ENCODE results near the gene JAK2. TPM values are rescaled to one million over a fixed set of nuclear protein-coding genes. Genes with fewer than 3 reads are reported as not detected.
"Not testable (repeated sequence)": the region's sequence is repeated elsewhere in the genome, so short reads cannot be mapped to it uniquely, and the experiment has no call there.

The JAK2 gene
- total and polyA plus RNA-seq, 9 of the 15 experiments (the other 6 are each of a cell fraction or from before 2014, with no cell fraction given): 4.7 to 23.4 (median 15.3) TPM

GRCh38 chr9:5031941-5032340, 46.9 kb downstream of the JAK2 start:
- H3K4me2 ChIP-seq (ENCODE audit: insufficient read depth, low read length); ATAC-seq; H3K9me1 ChIP-seq (ENCODE audit: control insufficient read depth, insufficient read depth, low read length); POLR2A ChIA-PET; FAIRE-seq; BruUV-seq (replicated peaks); H3K9ac ChIP-seq (ENCODE audit: insufficient read depth in 1 of 2, low read depth in 2 of 2, low read length in 2 of 2); H3K4me3 ChIP-seq; in situ Hi-C loops (cut with MboI); H3K27me3 ChIP-seq (ENCODE audit: control insufficient read depth in 2 of 2, insufficient read depth in 2 of 2, low read length in 2 of 2); H3K9me3 ChIP-seq (replicated peaks; ENCODE audit: control insufficient read depth, insufficient read depth, low read depth, low read length); CTCF ChIA-PET (ENCODE audit: low intra/inter-chr PET ratio); H3K4me1 ChIP-seq (replicated peaks in 1 of 2; ENCODE audit: control insufficient read depth in 2 of 2, insufficient read depth in 2 of 2, low read length in 2 of 2); DNase-seq (ENCODE audit: extremely low read depth in 1 of 4, low spot score in 3 of 4); H4K20me1 ChIP-seq (replicated peaks; ENCODE audit: control insufficient read depth, insufficient read depth, low read length); H3K27ac ChIP-seq (ENCODE audit: extremely low read depth, low read depth, low read length); intact Hi-C loops (cut with micrococcal nuclease); H2AFZ ChIP-seq (ENCODE audit: low read depth, low read length): not testable (repeated sequence)
- Histone ChIP-seq H3K79me2 (ENCODE audit: control insufficient read depth, insufficient read depth, low read length) (peaks cover 10% of the 10 kb centered on the region), H3K36me3 (ENCODE audit: control insufficient read depth, insufficient read depth, low read length) (peaks cover 49% of the 10 kb centered on the region)
- peak; percentile 71; the same call in 1 of the 2 replicates for TF ChIP-seq ZBTB33 (CRISPR knock-in tag; IDR thresholded peaks at IDR 0.05)
- WGBS (ENCODE audit: insufficient coverage, low coverage, missing lambda C conversion rate): 98% methylated on average over 9 of the region's 19 CpGs

- ATAC-seq: no peak
- Histone ChIP-seq H3K36me3 (ENCODE audit: control insufficient read depth, insufficient read depth, low read length) (peaks cover 57% of the 10 kb centered on the region), H4K20me1 (replicated peaks; ENCODE audit: control insufficient read depth, insufficient read depth, low read length) (no peaks in the 10 kb centered on the region), H3K9me3 (replicated peaks; ENCODE audit: control insufficient read depth, insufficient read depth, low read depth, low read length) (peaks cover 8% of the 10 kb centered on the region), H3K4me2 (ENCODE audit: insufficient read depth, low read length) (no peak overlapping the region), H3K9me1 (ENCODE audit: control insufficient read depth, insufficient read depth, low read length) (peaks cover 3% of the 10 kb centered on the region), H3K79me2 (ENCODE audit: control insufficient read depth, insufficient read depth, low read length) (no peaks in the 10 kb centered on the region; the same call in none of the 3 replicates), H3K4me3 (no peak overlapping the region), H3K27me3 (ENCODE audit: control insufficient read depth in 2 of 2, insufficient read depth in 2 of 2, low read length in 2 of 2) (no peaks in the 10 kb centered on the region), H2AFZ (ENCODE audit: low read depth, low read length) (no peak overlapping the region), H3K27ac (ENCODE audit: extremely low read depth, low read depth, low read length) (no peak overlapping the region), H3K9ac (ENCODE audit: insufficient read depth in 1 of 2, low read depth in 2 of 2, low read length in 2 of 2) (no peak overlapping the region), H3K4me1 (replicated peaks in 1 of 2; ENCODE audit: control insufficient read depth in 2 of 2, insufficient read depth in 2 of 2, low read length in 2 of 2) (peaks cover 0 to 7% of the 10 kb centered on the region in 2 experiments; a peak in 2 of 5 replicates)
- FAIRE-seq: no peak
- over 99% methylated on average over 21 of the region's 47 CpGs for WGBS (ENCODE audit: insufficient coverage, low coverage, missing lambda C conversion rate)
- in situ Hi-C loops (cut with MboI) (no loop called here), intact Hi-C loops (cut with micrococcal nuclease) (no loop called here)
- CTCF ChIA-PET (ENCODE audit: low intra/inter-chr PET ratio): no interaction called here
- DNase-seq (ENCODE audit: extremely low read depth in 1 of 4, low spot score in 3 of 4): no peak
- POLR2A ChIA-PET: interaction anchor here (0.9 kb wide), 1 partner anchor 17 kb away, joined by 3 read pairs; no protein-coding TSS in a partner anchor
- BruUV-seq (replicated peaks): no TSS peak
- no peak for TF ChIP-seq ZNF449 (CRISPR knock-in tag; IDR thresholded peaks at IDR 0.05)
- TF ChIP-seq ARID1B (IDR thresholded peaks at IDR 0.05): no peak
- TF ChIP-seq MAFK (IDR thresholded peaks at IDR 0.05; ENCODE audit: low read length): no peak
Observed at GRCh38 chr9:5040730-5041389, 55.8 kb downstream of the JAK2 start.
